ENCODE measurements around the gene HIVEP2.

Gene HIVEP2

DNA sequence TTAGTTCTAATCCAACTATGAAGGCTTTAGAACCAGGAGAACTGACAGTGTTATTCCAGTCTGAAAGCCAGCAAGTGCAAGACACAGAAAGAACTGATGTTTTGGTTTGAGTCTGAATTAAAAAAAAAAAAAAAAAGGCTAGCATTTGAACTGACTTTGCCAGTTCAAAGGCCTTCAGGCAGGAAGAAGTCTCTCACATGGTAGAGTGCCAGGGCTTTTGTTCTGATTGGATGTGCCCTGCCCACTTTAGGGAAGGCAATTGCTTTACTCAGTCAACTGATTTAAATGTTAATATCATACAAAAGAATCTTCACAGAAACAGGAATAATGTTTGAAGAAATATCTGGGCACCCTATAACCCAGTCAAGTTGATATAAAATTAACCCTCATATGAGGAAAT, 212.2 kb downstream of the HIVEP2 start:
- DNase-seq (ENCODE audit: low read depth, low spot score): no peak
- H3K27me3 ChIP-seq (ENCODE audit: insufficient read depth, insufficient read length): no peaks in the 10 kb centered on the region
- H3K9me3 ChIP-seq (ENCODE audit: insufficient read depth, low read length): no peaks in the 10 kb centered on the region
- no peak overlapping the region for H3K4me3 ChIP-seq (ENCODE audit: insufficient read length, low read depth)
- no peaks in the 10 kb centered on the region for H3K36me3 ChIP-seq (ENCODE audit: insufficient read depth, insufficient read length, low read length)
- H3K4me1 ChIP-seq (ENCODE audit: insufficient read depth, insufficient read length): no peaks in the 10 kb centered on the region
- no peak overlapping the region for H3K9ac ChIP-seq (ENCODE audit: insufficient read length, low read depth)
- TF ChIP-seq ZNF274 (IDR thresholded peaks at IDR 0.05; ENCODE audit: low read depth, low read length) (no peak), SUZ12 (IDR thresholded peaks at IDR 0.05; ENCODE audit: extremely low read depth, insufficient read depth, insufficient read length) (no peak), YY1 (IDR thresholded peaks at IDR 0.05; ENCODE audit: insufficient read depth, insufficient read length) (no peak)

DNA sequence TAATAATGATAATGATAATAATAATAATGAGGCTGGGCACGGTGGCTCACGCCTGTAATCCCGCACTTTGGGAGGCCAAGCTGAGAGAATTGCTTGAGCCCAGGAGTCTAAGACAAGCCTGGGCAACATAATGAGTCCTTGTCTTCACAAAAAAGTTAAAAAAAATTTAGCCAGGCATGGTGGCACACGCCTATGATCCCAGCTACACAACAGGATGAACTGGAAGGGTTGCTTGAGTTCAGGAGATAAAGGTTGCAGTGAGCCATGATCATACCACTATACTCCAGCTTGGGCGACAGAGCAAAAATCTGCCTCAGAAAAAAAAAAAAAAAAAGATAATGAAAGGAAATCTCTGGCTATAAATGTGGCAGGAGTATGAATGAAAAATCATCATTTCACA, 213.4 kb downstream of the HIVEP2 start:
- no peaks in the 10 kb centered on the region for H3K4me1 ChIP-seq (ENCODE audit: insufficient read depth, insufficient read length)
- no peak for DNase-seq (ENCODE audit: low read depth, low spot score)
- no peak overlapping the region for H3K4me3 ChIP-seq (ENCODE audit: insufficient read length, low read depth)
- H3K36me3 ChIP-seq (ENCODE audit: insufficient read depth, insufficient read length, low read length): no peaks in the 10 kb centered on the region
- TF ChIP-seq YY1 (IDR thresholded peaks at IDR 0.05; ENCODE audit: insufficient read depth, insufficient read length): no peak
- no peak for TF ChIP-seq SUZ12 (IDR thresholded peaks at IDR 0.05; ENCODE audit: extremely low read depth, insufficient read depth, insufficient read length)
- TF ChIP-seq ZNF274 (IDR thresholded peaks at IDR 0.05; ENCODE audit: low read depth, low read length): no peak
- H3K27me3 ChIP-seq (ENCODE audit: insufficient read depth, insufficient read length): no peaks in the 10 kb centered on the region
- H3K9me3 ChIP-seq (ENCODE audit: insufficient read depth, low read length): no peaks in the 10 kb centered on the region
- H3K9ac ChIP-seq (ENCODE audit: insufficient read length, low read depth): no peak overlapping the region

DNA sequence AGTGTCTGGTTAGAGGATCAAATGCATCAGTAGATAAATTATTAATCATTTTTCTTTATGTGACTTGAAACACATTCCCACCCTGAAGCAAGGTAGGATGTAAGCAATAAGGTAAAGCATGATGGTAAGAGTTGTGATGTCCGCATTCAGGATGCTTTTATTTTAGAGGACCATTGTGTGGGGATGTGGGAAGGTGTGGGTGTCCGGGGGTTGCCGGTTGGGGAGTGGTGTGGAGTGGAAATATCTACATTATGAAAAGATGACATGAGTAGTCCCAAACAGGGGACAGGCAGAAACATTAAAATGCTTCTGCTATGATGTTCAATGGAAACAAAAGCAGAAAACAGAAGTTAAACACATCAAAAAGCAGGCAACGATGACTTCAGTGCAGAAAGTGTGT, 215.4 kb downstream of the HIVEP2 start:
- no peak for DNase-seq (ENCODE audit: low read depth, low spot score)
- no peak for TF ChIP-seq YY1 (IDR thresholded peaks at IDR 0.05; ENCODE audit: insufficient read depth, insufficient read length)
- no peak for TF ChIP-seq ZNF274 (IDR thresholded peaks at IDR 0.05; ENCODE audit: low read depth, low read length)

DNA sequence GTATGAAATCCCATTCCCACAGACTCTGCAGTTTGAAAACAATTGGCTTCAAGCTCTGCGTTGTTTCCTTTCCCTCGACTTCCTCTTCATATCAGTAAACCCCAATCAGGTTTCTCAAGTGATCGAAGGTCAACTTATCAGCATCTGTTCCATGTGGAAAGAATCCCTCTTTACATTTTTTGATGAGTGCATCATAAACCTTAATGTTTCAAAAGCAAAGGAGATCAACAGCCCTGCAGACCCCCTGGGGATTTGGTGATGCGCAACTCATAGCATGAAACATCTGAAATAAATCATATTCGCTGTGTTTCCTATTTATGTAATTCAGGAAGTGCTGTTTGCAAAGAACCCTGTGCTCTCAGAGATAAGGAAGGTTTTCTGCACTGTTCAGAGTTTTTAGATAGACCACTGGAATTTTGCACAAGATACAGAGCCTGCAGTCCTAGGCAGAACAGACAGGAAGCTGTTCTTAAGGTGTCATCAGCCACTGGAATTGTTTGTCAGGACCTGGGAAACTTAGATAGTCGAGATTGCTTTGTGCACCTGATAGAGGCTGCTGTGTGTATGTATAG, 216.0 kb downstream of the HIVEP2 start:
- no peaks in the 10 kb centered on the region for H3K9me3 ChIP-seq (ENCODE audit: insufficient read depth, low read length)
- H3K9ac ChIP-seq (ENCODE audit: insufficient read length, low read depth): no peak overlapping the region
- no peak for DNase-seq (ENCODE audit: low read depth, low spot score)
- H3K36me3 ChIP-seq (ENCODE audit: insufficient read depth, insufficient read length, low read length): no peaks in the 10 kb centered on the region
- H3K4me1 ChIP-seq (ENCODE audit: insufficient read depth, insufficient read length): no peaks in the 10 kb centered on the region
- no peaks in the 10 kb centered on the region for H3K27me3 ChIP-seq (ENCODE audit: insufficient read depth, insufficient read length)
- H3K4me3 ChIP-seq (ENCODE audit: insufficient read length, low read depth): no peak overlapping the region
- no peak for TF ChIP-seq YY1 (IDR thresholded peaks at IDR 0.05; ENCODE audit: insufficient read depth, insufficient read length)
- TF ChIP-seq ZNF274 (IDR thresholded peaks at IDR 0.05; ENCODE audit: low read depth, low read length): no peak
- TF ChIP-seq SUZ12 (IDR thresholded peaks at IDR 0.05; ENCODE audit: extremely low read depth, insufficient read depth, insufficient read length): no peak

More for the DNA sequence above, 215.4 kb downstream of the HIVEP2 start:
- no peaks in the 10 kb centered on the region for H3K9me3 ChIP-seq (ENCODE audit: insufficient read depth, low read length)
- H3K27me3 ChIP-seq (ENCODE audit: insufficient read depth, insufficient read length): no peaks in the 10 kb centered on the region
- no peak overlapping the region for H3K4me3 ChIP-seq (ENCODE audit: insufficient read length, low read depth)
- no peaks in the 10 kb centered on the region for H3K4me1 ChIP-seq (ENCODE audit: insufficient read depth, insufficient read length)
- H3K9ac ChIP-seq (ENCODE audit: insufficient read length, low read depth): no peak overlapping the region
- H3K36me3 ChIP-seq (ENCODE audit: insufficient read depth, insufficient read length, low read length): no peaks in the 10 kb centered on the region

DNA sequence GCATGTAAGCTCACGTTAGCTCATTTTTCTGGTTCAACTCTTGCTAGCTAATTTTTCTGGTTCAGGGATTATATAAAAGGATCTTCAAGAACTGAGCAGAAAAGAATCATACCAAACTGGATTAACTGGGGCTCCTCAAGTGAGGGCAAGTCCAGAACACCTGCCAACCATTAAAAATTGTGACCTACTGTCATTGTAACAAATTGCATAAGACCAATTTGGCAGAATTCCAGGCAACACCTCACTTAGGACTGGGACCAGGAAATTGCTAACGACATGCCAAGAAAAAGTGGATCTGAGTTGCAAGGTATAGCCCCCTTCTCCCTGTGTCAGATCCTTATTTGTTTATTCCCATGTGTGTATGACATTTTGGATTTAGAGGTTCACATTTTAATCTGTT, 216.6 kb downstream of the HIVEP2 start:
- no peaks in the 10 kb centered on the region for H3K4me1 ChIP-seq (ENCODE audit: insufficient read depth, insufficient read length)
- no peak for DNase-seq (ENCODE audit: low read depth, low spot score)
- H3K27me3 ChIP-seq (ENCODE audit: insufficient read depth, insufficient read length): no peaks in the 10 kb centered on the region

DNA sequence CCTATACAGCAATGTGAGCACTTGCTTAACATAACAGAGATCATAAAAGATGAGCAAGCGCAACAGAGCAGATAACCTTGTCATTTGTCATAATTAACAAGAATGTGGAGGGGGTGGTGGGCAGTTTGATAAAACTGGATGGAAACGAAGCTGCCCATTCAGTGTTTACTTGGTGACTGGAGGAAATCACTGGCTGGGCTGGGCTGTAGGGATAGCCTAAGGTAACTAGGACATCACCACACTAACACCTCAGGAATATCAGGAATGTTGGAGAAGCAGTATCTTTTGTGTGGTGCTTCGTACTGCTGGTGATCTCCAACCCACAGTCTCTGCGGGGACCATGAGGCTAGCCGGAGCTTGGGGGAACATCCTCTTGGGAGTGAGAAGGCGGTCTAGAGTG, 218.4 kb downstream of the HIVEP2 start:
- no peaks in the 10 kb centered on the region for H3K9me3 ChIP-seq (ENCODE audit: insufficient read depth, low read length)
- no peak for DNase-seq (ENCODE audit: low read depth, low spot score)
- H3K27me3 ChIP-seq (ENCODE audit: insufficient read depth, insufficient read length): no peaks in the 10 kb centered on the region
- TF ChIP-seq SUZ12 (IDR thresholded peaks at IDR 0.05; ENCODE audit: extremely low read depth, insufficient read depth, insufficient read length) (no peak), ZNF274 (IDR thresholded peaks at IDR 0.05; ENCODE audit: low read depth, low read length) (no peak), YY1 (IDR thresholded peaks at IDR 0.05; ENCODE audit: insufficient read depth, insufficient read length) (no peak)
- no peaks in the 10 kb centered on the region for H3K4me1 ChIP-seq (ENCODE audit: insufficient read depth, insufficient read length)
- H3K9ac ChIP-seq (ENCODE audit: insufficient read length, low read depth): no peak overlapping the region
- no peak overlapping the region for H3K4me3 ChIP-seq (ENCODE audit: insufficient read length, low read depth)
- no peaks in the 10 kb centered on the region for H3K36me3 ChIP-seq (ENCODE audit: insufficient read depth, insufficient read length, low read length)

More for the DNA sequence above, 216.6 kb downstream of the HIVEP2 start:
- no peaks in the 10 kb centered on the region for H3K36me3 ChIP-seq (ENCODE audit: insufficient read depth, insufficient read length, low read length)
- H3K9me3 ChIP-seq (ENCODE audit: insufficient read depth, low read length): no peaks in the 10 kb centered on the region
- TF ChIP-seq SUZ12 (IDR thresholded peaks at IDR 0.05; ENCODE audit: extremely low read depth, insufficient read depth, insufficient read length) (no peak), ZNF274 (IDR thresholded peaks at IDR 0.05; ENCODE audit: low read depth, low read length) (no peak), YY1 (IDR thresholded peaks at IDR 0.05; ENCODE audit: insufficient read depth, insufficient read length) (no peak)
- H3K9ac ChIP-seq (ENCODE audit: insufficient read length, low read depth): no peak overlapping the region
- H3K4me3 ChIP-seq (ENCODE audit: insufficient read length, low read depth): no peak overlapping the region

DNA sequence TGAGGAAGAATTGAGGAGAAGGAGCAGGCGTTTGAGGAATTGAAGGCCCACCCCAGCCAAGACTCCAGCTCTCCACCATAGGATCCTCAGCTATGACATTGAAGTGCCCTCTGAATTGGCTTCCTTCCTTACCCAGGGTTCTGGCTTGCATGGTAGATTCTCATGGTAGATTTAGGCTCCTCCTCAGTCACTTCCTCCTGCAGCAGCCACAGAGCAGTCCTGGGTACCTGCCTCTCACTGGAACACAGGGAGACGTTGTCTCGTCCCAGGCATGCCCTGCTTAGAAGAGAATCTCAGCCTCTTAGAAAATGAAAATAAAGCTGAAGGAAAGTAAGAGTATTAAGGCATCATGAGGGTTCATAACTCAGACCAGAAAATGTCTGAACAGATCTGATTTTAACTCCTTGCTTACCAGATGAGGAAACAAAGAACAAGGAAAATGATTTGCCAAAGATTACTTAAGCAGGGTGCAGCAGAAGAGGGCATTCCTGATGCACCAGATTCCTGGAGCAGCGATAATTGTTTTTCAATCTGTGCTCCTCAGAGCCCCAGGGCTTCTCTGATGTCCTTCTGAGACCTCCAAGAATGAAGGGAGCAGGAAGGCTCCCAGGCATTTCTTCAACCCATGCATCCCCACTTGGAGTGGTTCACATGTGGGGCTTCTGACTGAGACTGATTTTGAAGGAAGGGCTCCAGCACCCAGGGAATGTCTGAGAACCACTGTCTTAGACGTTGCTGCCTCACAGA, 219.8 kb downstream of the HIVEP2 start:
- H3K4me1 ChIP-seq (ENCODE audit: insufficient read depth, insufficient read length): no peaks in the 10 kb centered on the region
- H3K4me3 ChIP-seq (ENCODE audit: insufficient read length, low read depth): no peak overlapping the region
- H3K36me3 ChIP-seq (ENCODE audit: insufficient read depth, insufficient read length, low read length): no peaks in the 10 kb centered on the region
- TF ChIP-seq SUZ12 (IDR thresholded peaks at IDR 0.05; ENCODE audit: extremely low read depth, insufficient read depth, insufficient read length): no peak
- TF ChIP-seq YY1 (IDR thresholded peaks at IDR 0.05; ENCODE audit: insufficient read depth, insufficient read length): no peak
- TF ChIP-seq ZNF274 (IDR thresholded peaks at IDR 0.05; ENCODE audit: low read depth, low read length): no peak
- H3K9me3 ChIP-seq (ENCODE audit: insufficient read depth, low read length): no peaks in the 10 kb centered on the region
- no peak overlapping the region for H3K9ac ChIP-seq (ENCODE audit: insufficient read length, low read depth)
- no peaks in the 10 kb centered on the region for H3K27me3 ChIP-seq (ENCODE audit: insufficient read depth, insufficient read length)
- no peak for DNase-seq (ENCODE audit: low read depth, low spot score)
